Measurements from ENCODE around the gene EPX.
A peak's percentile ranks its signal among the peaks of the same experiment; 100 is the strongest.

GRCh38 chr17:58193641-58194255 is 1.2 kb downstream of the EPX start:
- TF ChIP-seq, protein P1, sequence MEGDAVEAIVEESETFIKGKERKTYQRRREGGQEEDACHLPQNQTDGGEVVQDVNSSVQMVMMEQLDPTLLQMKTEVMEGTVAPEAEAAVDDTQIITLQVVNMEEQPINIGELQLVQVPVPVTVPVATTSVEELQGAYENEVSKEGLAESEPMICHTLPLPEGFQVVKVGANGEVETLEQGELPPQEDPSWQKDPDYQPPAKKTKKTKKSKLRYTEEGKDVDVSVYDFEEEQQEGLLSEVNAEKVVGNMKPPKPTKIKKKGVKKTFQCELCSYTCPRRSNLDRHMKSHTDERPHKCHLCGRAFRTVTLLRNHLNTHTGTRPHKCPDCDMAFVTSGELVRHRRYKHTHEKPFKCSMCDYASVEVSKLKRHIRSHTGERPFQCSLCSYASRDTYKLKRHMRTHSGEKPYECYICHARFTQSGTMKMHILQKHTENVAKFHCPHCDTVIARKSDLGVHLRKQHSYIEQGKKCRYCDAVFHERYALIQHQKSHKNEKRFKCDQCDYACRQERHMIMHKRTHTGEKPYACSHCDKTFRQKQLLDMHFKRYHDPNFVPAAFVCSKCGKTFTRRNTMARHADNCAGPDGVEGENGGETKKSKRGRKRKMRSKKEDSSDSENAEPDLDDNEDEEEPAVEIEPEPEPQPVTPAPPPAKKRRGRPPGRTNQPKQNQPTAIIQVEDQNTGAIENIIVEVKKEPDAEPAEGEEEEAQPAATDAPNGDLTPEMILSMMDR (conservative IDR thresholded peaks at IDR 0.05; ENCODE audit: low read depth, low read length), result peak; percentile 39; the same call in 1 of the 2 replicates
- no peak for TF ChIP-seq EZH2 (IDR thresholded peaks at IDR 0.05; ENCODE audit: low read length, unreplicated experiment)
